Chondrocyte (in vitro differentiated cells): ENCODE measurements around the gene PPAT. TPM values are rescaled to one million over a fixed set of nuclear protein-coding genes. Genes with fewer than 3 reads are reported as not detected.

Source experiments
- DNase-seq: peaks from one replicate; pipeline ENCODE4 v3.0.0; 2021; ENCODE audit warnings: mixed read lengths, low spot score
- H3K27ac Mint-ChIP-seq: one replicate; pipeline ENCODE4 v1.8.0; 2021; ENCODE audit warnings: mild to moderate bottlenecking, moderate library complexity, mixed read lengths; ENCODE audit not compliant: unreplicated experiment
- H3K27me3 Mint-ChIP-seq: 2 replicates; pipeline ENCODE4 v1.8.0; 2021; ENCODE audit warnings: low read depth, mixed read lengths
- H3K36me3 Mint-ChIP-seq: 2 replicates; pipeline ENCODE4 v1.8.0; 2021; ENCODE audit warnings: low read depth, mixed read lengths
- H3K4me1 Mint-ChIP-seq: 2 replicates; pipeline ENCODE4 v1.8.0; 2021; ENCODE audit warnings: low read depth, mild to moderate bottlenecking, mixed read lengths
- H3K4me3 Mint-ChIP-seq: one replicate; pipeline ENCODE4 v1.8.0; 2021; ENCODE audit warnings: mild to moderate bottlenecking, moderate library complexity, mixed read lengths; ENCODE audit not compliant: unreplicated experiment
- H3K9me3 Mint-ChIP-seq: 2 replicates; pipeline ENCODE4 v1.8.0; 2021; ENCODE audit warnings: low read depth, mixed read lengths
- CTCF ChIP-seq: fragments of 200-600 bp; sonication (generic); IDR thresholded peaks from 2 replicates; pipeline ENCODE4 v1.5.0; 2021; ENCODE audit warnings: antibody characterized with exemption, mild to moderate bottlenecking, moderate library complexity
- total RNA-seq: library from RNA; stranded (reverse); gene quantifications from 3 replicates; pipeline ENCODE4 v1.2.1, GENCODE V29; 2021

Gene PPAT
- total RNA-seq, 1 donor from 2014 or later: 12.2 TPM

GRCh38 chr4:56348576-56348975 lies 86.8 kb downstream of the PPAT start:
- Mint-ChIP-seq H3K4me3 (no peak overlapping the region), H3K27me3 (no peaks in the 10 kb centered on the region), H3K27ac (no peak overlapping the region), H3K4me1 (no peaks in the 10 kb centered on the region), H3K9me3 (no peaks in the 10 kb centered on the region), H3K36me3 (peaks cover 10% of the 10 kb centered on the region)
- no peak for TF ChIP-seq CTCF
- no peak for DNase-seq

GRCh38 chr4:56345458-56345857 lies 90.0 kb downstream of the PPAT start:
- H3K4me1 Mint-ChIP-seq: peaks cover 5% of the 10 kb centered on the region
- TF ChIP-seq CTCF: no peak
- DNase-seq: no peak
- H3K27ac Mint-ChIP-seq: no peak overlapping the region
- no peaks in the 10 kb centered on the region for H3K27me3 Mint-ChIP-seq
- no peaks in the 10 kb centered on the region for H3K9me3 Mint-ChIP-seq
- peaks cover 16% of the 10 kb centered on the region for H3K36me3 Mint-ChIP-seq
- H3K4me3 Mint-ChIP-seq: no peak overlapping the region

Other genes with a start within 250 kb of the PPAT start
- 6.9 to 10.5 TPM (median 7.9 TPM) in 3 replicates for gene AASDH, start 48.1 kb downstream of the PPAT start, total RNA-seq
- gene PAICS, start 645 bp upstream of the PPAT start, total RNA-seq: 53.9 to 80.7 TPM (median 55.0 TPM) in 3 replicates
- gene SRP72, start 32.0 kb upstream of the PPAT start, total RNA-seq: 98.4 to 129 TPM (median 103 TPM) in 3 replicates
- gene ARL9, start 70.2 kb upstream of the PPAT start, total RNA-seq: 0.26 to 0.57 TPM (median 0.41 TPM) in 3 replicates
- 2.0 to 2.7 TPM in 2 of 3 replicates, not detected in the other for gene HOPX, start 245.7 kb upstream of the PPAT start, total RNA-seq